K562 (cell line): ENCODE data around the gene RNF217. TPM values are rescaled to one million over a fixed set of nuclear protein-coding genes. Genes with fewer than 3 reads are reported as not detected.
A peak's percentile ranks its signal among the peaks of the same experiment; 100 is the strongest.

Experiments
- ATAC-seq: fragments of 200-7000 bp; cut with Tn5 transposase; 3 replicates; pipeline ENCODE4 v1.9.1; 2020; ENCODE audit warnings: moderate library complexity
- BruUV-seq: library from RNA; stranded (reverse); fragments of 400-500 nt; replicated peaks from 2 replicates; lab custom pipeline; 2021; lab: Mats Ljungman, UMichigan
- CTCF ChIA-PET: fragments of 300-600 bp; formaldehyde crosslinking; extraction: SDS; loops from one replicate; lab custom pipeline; 2021; ENCODE audit warnings: low intra/inter-chr PET ratio; lab: Yijun Ruan, JAX
- POLR2A ChIA-PET: fragments of 300-600, 350-650 bp; sonication (Branson Sonifier 250); formaldehyde crosslinking; extraction: SDS; loops from one replicate; lab custom pipeline; 2021; ENCODE audit warnings: antibody characterized with exemption, inconsistent platforms; lab: Yijun Ruan, JAX
- DNase-seq, 4 experiments: peaks; one replicate each; pipeline versions ENCODE4 v3.0.0 to v3.0.0-alpha.2; 2011 to 2018; ENCODE audit warnings: low spot score in 3 of 4, mixed read lengths in 3 of 4; ENCODE audit errors: extremely low read depth in 1 of 4
- FAIRE-seq: peaks from 2 replicates; lab custom pipeline; 2011; peaks lifted over from hg19 to GRCh38; lab: Jason Lieb, UNC
- H2AFZ ChIP-seq: 2 replicates; pipeline ENCODE4 v1.6.0; 2011; ENCODE audit warnings: low read depth, low read length, control low read depth, inconsistent platforms
- H3K27ac ChIP-seq: fragments of 200-600 bp; 3 replicates; pipeline ENCODE4 v1.8.0; 2011; ENCODE audit warnings: low read depth, mild to moderate bottlenecking, control low read depth, inconsistent platforms, low read length, moderate library complexity, mixed read lengths; ENCODE audit errors: extremely low read depth
- H3K27me3 ChIP-seq, 2 experiments: fragments of 300-600 bp in 1 of 2; 2 replicates in 1 of 2; 3 replicates in 1 of 2; pipeline versions ENCODE4 v1.6.0 to v1.8.0; 2011; ENCODE audit warnings: inconsistent platforms in 2 of 2, low read length in 2 of 2, mild to moderate bottlenecking in 1 of 2, mixed read lengths in 1 of 2, moderate library complexity in 1 of 2; ENCODE audit not compliant: control insufficient read depth in 2 of 2, insufficient read depth in 2 of 2
- H3K36me3 ChIP-seq: fragments of 300-600 bp; 3 replicates; pipeline ENCODE4 v1.8.0; 2011; ENCODE audit warnings: mild to moderate bottlenecking, low read length, inconsistent platforms; ENCODE audit not compliant: control insufficient read depth, insufficient read depth
- H3K4me1 ChIP-seq, 2 experiments: fragments of 200-600 bp in 1 of 2; replicated peaks in 1 of 2; 2 replicates in 1 of 2; 3 replicates in 1 of 2; pipeline versions ENCODE4 v1.5.1 to v1.8.0; 2011; ENCODE audit warnings: inconsistent platforms in 2 of 2, low read length in 2 of 2, mild to moderate bottlenecking in 1 of 2, mixed read lengths in 1 of 2, moderate library complexity in 1 of 2; ENCODE audit not compliant: control insufficient read depth in 2 of 2, insufficient read depth in 2 of 2
- H3K4me2 ChIP-seq: 2 replicates; pipeline ENCODE4 v1.6.1; 2011; ENCODE audit warnings: low read length, control low read depth, inconsistent platforms, mixed read lengths; ENCODE audit not compliant: insufficient read depth
- H3K4me3 ChIP-seq: fragments of 200-600 bp; sonication (generic), shearing (Covaris generic); 2 replicates; pipeline ENCODE4 v1.5.1; 2016; ENCODE audit warnings: control low read depth, inconsistent platforms
- H3K79me2 ChIP-seq: fragments of 200-600 bp; 3 replicates; pipeline ENCODE4 v1.8.0; 2011; ENCODE audit warnings: low read length, inconsistent platforms; ENCODE audit not compliant: control insufficient read depth, insufficient read depth
- H3K9ac ChIP-seq, 2 experiments: 2 replicates each; pipeline versions ENCODE4 v1.6.0 to v1.6.1; 2011; ENCODE audit warnings: low read depth in 2 of 2, low read length in 2 of 2, control low read depth in 1 of 2, inconsistent platforms in 1 of 2, mild to moderate bottlenecking in 1 of 2, mixed read lengths in 1 of 2; ENCODE audit not compliant: insufficient read depth in 1 of 2
- H3K9me1 ChIP-seq: one replicate; pipeline ENCODE4 v1.6.0; 2011; ENCODE audit warnings: inconsistent platforms, mild to moderate bottlenecking, low read length, moderate library complexity; ENCODE audit not compliant: control insufficient read depth, insufficient read depth
- H3K9me3 ChIP-seq: replicated peaks from 2 replicates; pipeline ENCODE4 v1.5.1; 2011; ENCODE audit warnings: low read depth, low read length, inconsistent platforms; ENCODE audit not compliant: control insufficient read depth, insufficient read depth
- H4K20me1 ChIP-seq: replicated peaks from 2 replicates; pipeline ENCODE4 v1.6.1; 2011; ENCODE audit warnings: low read length, inconsistent platforms, mixed read lengths; ENCODE audit not compliant: control insufficient read depth, insufficient read depth
- CREB3L1 ChIP-seq: fragments of 450-650 bp; IDR thresholded peaks from 2 replicates; pipeline ENCODE4 v1.6.1; 2014; ENCODE audit warnings: low read depth, mild to moderate bottlenecking, moderate library complexity, borderline replicate concordance
- KDM1A ChIP-seq, 2 experiments: fragments of 450-650 bp; IDR thresholded peaks; 2 replicates each; pipeline ENCODE4 v1.6.1; 2016; ENCODE audit warnings: mild to moderate bottlenecking in 2 of 2
- LEF1 ChIP-seq: fragments of 450-650 bp; IDR thresholded peaks from 2 replicates; pipeline ENCODE4 v1.6.1; 2016; ENCODE audit warnings: mild to moderate bottlenecking
- NEUROD1 ChIP-seq: fragments of 150-350 bp; IDR thresholded peaks from 2 replicates; pipeline ENCODE4 v1.6.1; 2014; ENCODE audit warnings: borderline replicate concordance, low read length, low read depth; ENCODE audit not compliant: partially characterized antibody
- SIX5 ChIP-seq, 2 experiments: IDR thresholded peaks; 2 replicates each; pipeline ENCODE4 v1.6.1; 2011; ENCODE audit warnings: low read length in 2 of 2, borderline replicate concordance in 1 of 2, low read depth in 1 of 2, mild to moderate bottlenecking in 1 of 2, moderate library complexity in 1 of 2; ENCODE audit not compliant: insufficient read depth in 1 of 2
- WGBS: fragments of 100-300 bp; shearing (Covaris generic); methylation state at CpG from one replicate; pipeline ENCODE4 v1.1.6; 2016; ENCODE audit warnings: low coverage, mixed read lengths; ENCODE audit not compliant: insufficient coverage; ENCODE audit errors: missing lambda C conversion rate; 5-methylcytosine and 5-hydroxymethylcytosine counted together
- in situ Hi-C: fragments of 300-500 bp; cut with MboI; formaldehyde crosslinking; loops from 4 replicates; pipeline ENCODE4 v1.15.0; 2018; ENCODE audit warnings: inconsistent platforms, mixed read lengths
- intact Hi-C: fragments of 100-400 bp; cut with micrococcal nuclease; formaldehyde crosslinking; loops from 2 replicates; pipeline ENCODE4 v1.14.2; 2022
- polyA plus RNA-seq, 8 experiments: library from polyadenylated mRNA; depleted of rRNA in 4 of 8; stranded (reverse) in 5 of 8; unstranded in 3 of 8; fragments of >200 nt; fragmentation: Nextera tagmentation in 2 of 8; fragmentation: Illumina TruSeq in 1 of 8; extraction: Ambion mirVana in 2 of 8; extraction: Trizol in 1 of 8; gene quantifications; 2 replicates each; pipeline versions ENCODE4 v1.2.1 to v1.2.3, GENCODE V29; 2011 to 2014; ENCODE audit warnings: inconsistent platforms in 1 of 8, missing spikeins in 1 of 8
- total RNA-seq, 7 experiments: library from RNA; depleted of rRNA in 6 of 7; stranded (reverse); fragments of >200 nt in 6 of 7; fragmentation: Illumina TruSeq in 2 of 7; extraction: Trizol in 2 of 7; gene quantifications; 2 replicates each; pipeline versions ENCODE4 v1.2.1 to v1.2.3, GENCODE V29; 2011 to 2021; ENCODE audit warnings: low replicate concordance in 1 of 7
- TF ChIP-seq, protein P1 (sequence below): fragments of 150-350 bp; IDR thresholded peaks from 2 replicates; pipeline ENCODE4 v1.6.1; 2014; ENCODE audit warnings: low read depth, mild to moderate bottlenecking, low read length, borderline replicate concordance

RNF217 gene
- total and polyA plus RNA-seq, 9 of the 15 experiments (the other 6 are each of a cell fraction or from before 2014, with no cell fraction given), result 2.9 to 25.6 (median 12.0) TPM

- WGBS, result 88% methylated on average over 9 of the region's 10 CpGs
- CTCF ChIA-PET, result no interaction called here
- FAIRE-seq, result no peak
- TF ChIP-seq KDM1A (IDR thresholded peaks at IDR 0.05) (peak; percentile 54 to 72; a peak in 2 of 4 replicates), NEUROD1 (no peak), CREB3L1 (no peak), LEF1 (no peak), SIX5 (IDR thresholded peaks at IDR 0.05; ENCODE audit: borderline replicate concordance in 1 of 2, insufficient read depth in 1 of 2, low read depth in 1 of 2, low read length in 2 of 2) (no peak)
- TF ChIP-seq, protein P1, sequence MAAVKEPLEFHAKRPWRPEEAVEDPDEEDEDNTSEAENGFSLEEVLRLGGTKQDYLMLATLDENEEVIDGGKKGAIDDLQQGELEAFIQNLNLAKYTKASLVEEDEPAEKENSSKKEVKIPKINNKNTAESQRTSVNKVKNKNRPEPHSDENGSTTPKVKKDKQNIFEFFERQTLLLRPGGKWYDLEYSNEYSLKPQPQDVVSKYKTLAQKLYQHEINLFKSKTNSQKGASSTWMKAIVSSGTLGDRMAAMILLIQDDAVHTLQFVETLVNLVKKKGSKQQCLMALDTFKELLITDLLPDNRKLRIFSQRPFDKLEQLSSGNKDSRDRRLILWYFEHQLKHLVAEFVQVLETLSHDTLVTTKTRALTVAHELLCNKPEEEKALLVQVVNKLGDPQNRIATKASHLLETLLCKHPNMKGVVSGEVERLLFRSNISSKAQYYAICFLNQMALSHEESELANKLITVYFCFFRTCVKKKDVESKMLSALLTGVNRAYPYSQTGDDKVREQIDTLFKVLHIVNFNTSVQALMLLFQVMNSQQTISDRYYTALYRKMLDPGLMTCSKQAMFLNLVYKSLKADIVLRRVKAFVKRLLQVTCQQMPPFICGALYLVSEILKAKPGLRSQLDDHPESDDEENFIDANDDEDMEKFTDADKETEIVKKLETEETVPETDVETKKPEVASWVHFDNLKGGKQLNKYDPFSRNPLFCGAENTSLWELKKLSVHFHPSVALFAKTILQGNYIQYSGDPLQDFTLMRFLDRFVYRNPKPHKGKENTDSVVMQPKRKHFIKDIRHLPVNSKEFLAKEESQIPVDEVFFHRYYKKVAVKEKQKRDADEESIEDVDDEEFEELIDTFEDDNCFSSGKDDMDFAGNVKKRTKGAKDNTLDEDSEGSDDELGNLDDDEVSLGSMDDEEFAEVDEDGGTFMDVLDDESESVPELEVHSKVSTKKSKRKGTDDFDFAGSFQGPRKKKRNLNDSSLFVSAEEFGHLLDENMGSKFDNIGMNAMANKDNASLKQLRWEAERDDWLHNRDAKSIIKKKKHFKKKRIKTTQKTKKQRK, result no peak
These were observed 137.9 kb downstream of the RNF217 start for GRCh38 chr6:125100074-125100652.

More at GRCh38 chr6:125100074-125100652, 137.9 kb downstream of the RNF217 start:
- intact Hi-C loops (no loop called here), in situ Hi-C loops (no loop called here)
- DNase-seq (no peak), ATAC-seq (no peak)
- H3K4me3 ChIP-seq, result peak overlapping the region; percentile 43; the same call in 1 of the 2 replicates
- 0 out of 4 replicates have a peak overlapping the region, but pooled peaks of 1 of the 2 experiments have one; percentile 39 for H3K9ac ChIP-seq
- no peaks in the 10 kb centered on the region for H4K20me1 ChIP-seq
- peaks cover 10 to 25% of the 10 kb centered on the region in 2 experiments; a peak in 4 of 5 replicates for H3K4me1 ChIP-seq
- no peak overlapping the region for H3K27ac ChIP-seq
- H3K9me3 ChIP-seq, result no peaks in the 10 kb centered on the region
- peak overlapping the region; percentile 96 for H2AFZ ChIP-seq
- POLR2A ChIA-PET, result interaction anchor here (0.6 kb wide), 2 partner anchors 96 to 171 kb away, joined by 3 read pairs; no protein-coding TSS in a partner anchor
- no peaks in the 10 kb centered on the region; the same call in 2 of the 3 replicates for H3K36me3 ChIP-seq
- H3K27me3 ChIP-seq, result no peaks in the 10 kb centered on the region
- no peaks in the 10 kb centered on the region for H3K79me2 ChIP-seq
- BruUV-seq, result no TSS peak
- H3K4me2 ChIP-seq, result peak overlapping the region; percentile 83
- no peaks in the 10 kb centered on the region for H3K9me1 ChIP-seq
